Central memory CD8-positive, alpha-beta T cell (primary cell): ENCODE measurements around the gene SPAAR.
A peak's percentile ranks its signal among the peaks of the same experiment; 100 is the strongest.
"Not testable (repeated sequence)": the region's sequence is repeated elsewhere in the genome, so short reads cannot be mapped to it uniquely, and the experiment has no call there.

Source experiments
- ATAC-seq: fragments of 150-1000 bp; cut with Tn5 transposase; replicated peaks from 2 replicates; pipeline ENCODE4 v1.10.0; 2022; ENCODE audit warnings: mild to moderate bottlenecking, moderate FRiP score, moderate number of reproducible peaks; ENCODE audit not compliant: poor library complexity, severe bottlenecking; ENCODE audit errors: extremely low read depth
- DNase-seq, 2 donors: peaks; one replicate each; pipeline ENCODE4 v3.0.0; 2021; ENCODE audit warnings: low spot score in 2 of 2
- H3K27ac Mint-ChIP-seq: one replicate; pipeline ENCODE4 v1.8.0; 2022; ENCODE audit warnings: low read depth, mild to moderate bottlenecking, moderate library complexity, mixed read lengths
- H3K27me3 Mint-ChIP-seq: one replicate; pipeline ENCODE4 v1.8.0; 2022; ENCODE audit warnings: mixed read lengths
- H3K36me3 Mint-ChIP-seq: one replicate; pipeline ENCODE4 v1.8.0; 2022; ENCODE audit warnings: mild to moderate bottlenecking, moderate library complexity, mixed read lengths; ENCODE audit not compliant: insufficient read depth
- H3K4me1 Mint-ChIP-seq: one replicate; pipeline ENCODE4 v1.8.0; 2022; ENCODE audit warnings: mixed read lengths
- H3K4me3 Mint-ChIP-seq: one replicate; pipeline ENCODE4 v1.8.0; 2022; ENCODE audit warnings: mild to moderate bottlenecking, moderate library complexity, mixed read lengths
- H3K9me3 Mint-ChIP-seq: one replicate; pipeline ENCODE4 v1.8.0; 2022; ENCODE audit warnings: mixed read lengths

Gene SPAAR

DNA sequence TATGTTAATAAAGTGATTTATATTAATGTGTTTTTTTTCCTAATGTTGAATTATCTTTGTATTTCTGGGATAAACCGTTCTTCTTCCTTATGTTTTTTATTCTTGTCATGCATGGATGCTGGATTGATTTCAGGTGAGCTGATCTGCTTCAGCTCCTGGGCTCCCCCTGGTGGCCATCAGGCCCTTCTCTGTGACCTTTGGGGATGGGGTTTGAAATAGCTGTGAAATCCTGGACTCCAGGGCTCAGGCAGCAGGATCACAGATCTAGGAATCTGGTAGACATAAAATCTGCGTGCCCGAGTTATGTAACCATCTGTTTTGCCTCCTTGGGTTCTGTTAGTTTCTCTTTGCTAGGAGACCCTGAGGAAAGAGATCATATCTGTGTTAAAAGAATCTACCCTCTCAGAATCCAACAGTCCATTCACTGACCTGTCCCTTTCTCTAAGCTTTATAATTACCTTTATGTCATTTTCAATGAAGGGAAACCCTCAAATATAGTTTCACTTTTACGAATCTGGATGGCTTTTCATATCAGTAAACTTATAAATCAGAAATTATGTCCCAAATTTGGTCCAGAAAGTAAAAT, 26.9 kb upstream of the SPAAR start:
- H3K9me3 Mint-ChIP-seq: peaks cover 2% of the 10 kb centered on the region
- DNase-seq (peak; percentile 61 to 74), ATAC-seq (no peak)
- H3K36me3 Mint-ChIP-seq: no peaks in the 10 kb centered on the region
- H3K27ac Mint-ChIP-seq: no peak overlapping the region
- H3K4me3 Mint-ChIP-seq: no peak overlapping the region
- peaks cover 27% of the 10 kb centered on the region for H3K27me3 Mint-ChIP-seq
- no peaks in the 10 kb centered on the region for H3K4me1 Mint-ChIP-seq

GRCh38 chr9:35882996-35883395, 26.3 kb upstream of the SPAAR start:
- Mint-ChIP-seq H3K4me1 (no peaks in the 10 kb centered on the region), H3K9me3 (no peaks in the 10 kb centered on the region), H3K36me3 (no peaks in the 10 kb centered on the region), H3K4me3 (no peak overlapping the region), H3K27ac (no peak overlapping the region), H3K27me3 (peaks cover 21% of the 10 kb centered on the region)
- ATAC-seq (no peak), DNase-seq (no peak)

DNA sequence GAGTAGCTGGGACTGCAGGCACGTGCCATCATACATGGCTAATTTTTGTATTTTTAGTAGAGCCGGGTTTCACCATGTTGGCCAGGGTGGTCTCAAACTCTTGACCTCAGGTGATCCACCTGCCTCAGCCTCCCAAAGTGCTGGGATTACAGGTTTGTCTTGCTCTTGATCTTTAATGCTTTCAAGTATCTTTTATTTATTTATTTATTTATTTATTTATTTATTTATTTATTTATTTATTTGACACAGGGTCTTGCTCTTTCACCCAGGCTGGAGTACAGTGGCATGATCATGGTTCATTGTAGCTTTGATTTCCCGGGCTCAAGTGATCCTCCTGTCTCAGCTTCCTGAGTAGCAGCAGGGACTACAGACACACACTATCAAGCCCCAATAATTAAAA, 24.4 kb upstream of the SPAAR start:
- H3K9me3 Mint-ChIP-seq, DNase-seq, ATAC-seq, H3K27ac Mint-ChIP-seq, H3K36me3 Mint-ChIP-seq, H3K4me1 Mint-ChIP-seq, H3K4me3 Mint-ChIP-seq: not testable (repeated sequence)
- H3K27me3 Mint-ChIP-seq: peaks cover 18% of the 10 kb centered on the region

DNA sequence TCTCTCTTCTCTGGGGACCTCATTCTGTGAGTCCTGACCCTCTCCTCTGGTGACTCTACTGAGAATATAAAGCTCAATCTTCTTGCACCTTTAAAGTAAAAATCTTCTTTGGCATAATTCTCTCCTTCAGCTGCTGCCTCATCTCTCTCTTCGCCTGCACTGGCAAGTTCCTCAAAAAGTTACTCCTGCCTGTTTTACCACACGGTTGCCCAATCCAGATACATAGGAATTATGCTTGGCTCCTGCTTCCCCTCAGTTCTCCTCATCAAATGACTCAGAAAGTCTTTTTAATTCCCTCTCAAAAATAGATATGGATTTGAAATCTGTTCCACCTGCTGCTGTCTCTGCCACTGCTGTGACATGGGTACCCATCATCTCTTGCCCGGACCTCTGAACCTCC, 17.6 kb upstream of the SPAAR start:
- Mint-ChIP-seq H3K36me3 (no peaks in the 10 kb centered on the region), H3K4me1 (no peaks in the 10 kb centered on the region), H3K4me3 (no peak overlapping the region), H3K27ac (no peak overlapping the region), H3K27me3 (peaks cover 59% of the 10 kb centered on the region), H3K9me3 (no peaks in the 10 kb centered on the region)
- no peak for ATAC-seq
- no peak for DNase-seq

GRCh38 chr9:35892051-35892450, 17.2 kb upstream of the SPAAR start:
- no peaks in the 10 kb centered on the region for H3K4me1 Mint-ChIP-seq
- H3K27me3 Mint-ChIP-seq: peaks cover 60% of the 10 kb centered on the region
- DNase-seq: no peak
- no peak overlapping the region for H3K27ac Mint-ChIP-seq
- no peaks in the 10 kb centered on the region for H3K36me3 Mint-ChIP-seq
- no peak for ATAC-seq
- no peak overlapping the region for H3K4me3 Mint-ChIP-seq
- H3K9me3 Mint-ChIP-seq: no peaks in the 10 kb centered on the region

DNA sequence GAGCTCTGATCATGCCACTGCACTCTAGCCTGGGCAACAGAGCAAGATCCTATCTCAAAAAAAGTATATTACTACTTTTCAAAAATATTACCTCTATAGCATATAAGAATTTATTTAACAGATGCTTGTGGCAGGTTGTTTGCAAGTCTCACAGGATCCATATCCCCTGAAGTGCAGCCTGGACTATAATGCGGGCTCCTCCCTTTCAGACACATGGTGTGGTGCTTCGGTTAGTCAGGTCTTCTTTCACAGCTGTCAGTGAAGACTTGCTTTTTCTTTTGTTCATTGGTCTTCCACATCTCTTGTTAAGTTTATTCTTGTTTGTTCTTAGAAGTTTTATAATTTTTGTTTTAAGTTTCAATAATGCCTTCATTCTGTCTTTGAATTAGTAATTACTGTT, 12.7 kb upstream of the SPAAR start:
- H3K36me3 Mint-ChIP-seq: no peaks in the 10 kb centered on the region
- no peaks in the 10 kb centered on the region for H3K4me1 Mint-ChIP-seq
- H3K27ac Mint-ChIP-seq: no peak overlapping the region
- peaks cover 57% of the 10 kb centered on the region for H3K27me3 Mint-ChIP-seq
- no peaks in the 10 kb centered on the region for H3K9me3 Mint-ChIP-seq
- no peak for DNase-seq
- H3K4me3 Mint-ChIP-seq: no peak overlapping the region
- no peak for ATAC-seq

DNA sequence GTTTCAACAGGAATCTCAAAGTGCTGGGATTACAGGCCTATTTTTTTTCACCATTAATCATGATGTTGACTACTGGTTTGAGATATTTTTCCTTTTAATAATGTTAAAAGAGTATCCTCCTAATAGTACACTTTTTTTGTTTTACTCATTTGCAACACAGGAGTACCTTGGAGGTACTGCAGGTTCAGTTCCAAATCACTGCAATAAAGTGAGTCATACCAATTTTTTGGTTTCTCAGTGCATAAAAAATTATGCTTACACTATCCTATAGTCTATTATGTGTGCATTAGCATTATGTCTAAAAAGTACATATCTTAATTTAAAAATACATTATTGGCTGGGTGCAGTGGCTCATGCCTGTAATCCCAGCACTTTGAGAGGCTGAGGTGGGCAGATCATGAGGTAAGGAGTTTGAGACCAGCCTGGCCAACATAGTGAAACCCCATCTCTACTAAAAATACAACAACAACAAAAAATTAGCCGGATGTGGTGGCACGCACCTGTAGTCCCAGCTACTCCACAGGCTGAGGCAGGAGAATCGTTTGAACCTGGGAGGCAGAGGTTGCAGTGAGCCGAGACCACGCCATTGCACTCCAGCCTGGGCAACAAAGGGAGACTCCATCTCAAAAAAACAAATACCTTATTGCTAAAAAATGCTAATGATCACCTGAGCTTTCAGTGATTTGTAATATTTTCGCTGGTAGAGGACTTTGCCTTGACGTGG, 11.8 kb upstream of the SPAAR start:
- not testable (repeated sequence) for H3K4me3 Mint-ChIP-seq, H3K27ac Mint-ChIP-seq, H3K36me3 Mint-ChIP-seq, H3K9me3 Mint-ChIP-seq, H3K4me1 Mint-ChIP-seq, ATAC-seq, DNase-seq
- H3K27me3 Mint-ChIP-seq: peaks cover 56% of the 10 kb centered on the region

- no peak overlapping the region for H3K27ac Mint-ChIP-seq
- H3K27me3 Mint-ChIP-seq: peaks cover 53% of the 10 kb centered on the region
- ATAC-seq (no peak), DNase-seq (no peak)
- H3K36me3 Mint-ChIP-seq: no peaks in the 10 kb centered on the region
- no peaks in the 10 kb centered on the region for H3K9me3 Mint-ChIP-seq
- H3K4me1 Mint-ChIP-seq: no peaks in the 10 kb centered on the region
- no peak overlapping the region for H3K4me3 Mint-ChIP-seq
These were observed 11.0 kb upstream of the SPAAR start for GRCh38 chr9:35898337-35898736.

- ATAC-seq: no peak
These were observed 10.3 kb upstream of the SPAAR start for GRCh38 chr9:35899021-35899420.

DNA sequence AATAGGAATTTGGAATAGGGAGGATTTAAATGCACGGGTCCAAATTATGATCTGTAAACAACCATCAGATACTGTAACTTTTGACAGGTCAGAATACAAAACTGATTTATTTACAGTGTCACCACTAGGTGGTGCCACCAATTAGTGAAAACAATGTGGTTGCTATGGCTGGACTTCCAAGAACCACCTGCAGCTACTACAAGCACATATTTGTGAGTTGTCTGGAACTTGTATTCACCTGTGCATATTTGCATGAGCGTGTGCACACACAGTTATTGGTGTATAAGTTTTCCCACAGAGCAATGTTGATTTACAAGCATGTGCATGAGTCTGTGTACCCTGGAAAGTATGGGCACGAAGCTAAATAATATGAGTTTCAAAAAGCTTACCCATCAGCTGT, 6.2 kb upstream of the SPAAR start:
- no peak for DNase-seq
- H3K27ac Mint-ChIP-seq: no peak overlapping the region
- peaks cover 22% of the 10 kb centered on the region for H3K27me3 Mint-ChIP-seq
- H3K9me3 Mint-ChIP-seq: no peaks in the 10 kb centered on the region
- no peak for ATAC-seq
- no peak overlapping the region for H3K4me3 Mint-ChIP-seq
- H3K36me3 Mint-ChIP-seq: no peaks in the 10 kb centered on the region
- no peaks in the 10 kb centered on the region for H3K4me1 Mint-ChIP-seq

More at GRCh38 chr9:35899021-35899420, 10.3 kb upstream of the SPAAR start:
- Mint-ChIP-seq H3K27ac (no peak overlapping the region), H3K9me3 (no peaks in the 10 kb centered on the region), H3K4me3 (no peak overlapping the region), H3K27me3 (peaks cover 46% of the 10 kb centered on the region), H3K4me1 (no peaks in the 10 kb centered on the region), H3K36me3 (no peaks in the 10 kb centered on the region)
- DNase-seq: no peak

- H3K27me3 Mint-ChIP-seq: peaks cover 22% of the 10 kb centered on the region
- H3K4me1 Mint-ChIP-seq: no peaks in the 10 kb centered on the region
- ATAC-seq (no peak), DNase-seq (no peak)
- no peak overlapping the region for H3K27ac Mint-ChIP-seq
- no peak overlapping the region for H3K4me3 Mint-ChIP-seq
- H3K9me3 Mint-ChIP-seq: no peaks in the 10 kb centered on the region
- H3K36me3 Mint-ChIP-seq: no peaks in the 10 kb centered on the region
These were observed 5.0 kb upstream of the SPAAR start for GRCh38 chr9:35904338-35904737.

DNA sequence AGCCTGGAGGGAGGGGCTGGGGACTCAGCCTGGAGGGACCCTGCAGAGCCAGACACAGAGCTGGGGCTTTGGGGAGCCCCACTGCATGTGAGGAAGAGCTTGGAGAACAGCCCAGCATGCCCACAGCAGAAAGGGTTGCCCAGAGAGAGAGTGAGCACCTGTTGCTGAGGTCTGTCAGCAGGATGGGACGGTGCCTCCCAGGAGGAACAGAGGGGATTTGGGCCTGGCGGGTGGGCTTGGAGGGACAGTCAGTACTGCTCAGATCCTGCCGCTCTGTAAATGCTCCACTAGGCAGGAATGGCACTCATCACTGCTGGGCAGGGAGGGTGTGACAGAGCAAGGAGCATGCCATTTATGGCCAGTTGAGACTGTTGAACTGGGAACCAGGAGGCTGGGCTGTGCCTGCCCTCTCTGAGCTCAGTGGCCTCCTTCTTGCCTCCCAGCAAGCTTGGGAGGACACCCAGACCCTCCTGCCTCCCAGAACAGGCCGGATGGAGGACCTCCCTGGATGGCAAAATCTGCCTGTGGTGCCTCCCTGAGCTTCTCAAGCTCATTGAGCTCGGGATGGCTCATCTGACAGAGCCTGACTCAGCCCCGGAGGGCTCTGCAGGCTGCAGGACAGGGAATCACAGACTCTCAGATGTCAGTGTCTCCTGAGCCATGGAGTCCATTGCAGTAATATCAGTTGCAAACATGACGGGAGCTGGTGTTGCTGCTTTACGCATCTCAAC, 4.1 kb upstream of the SPAAR start:
- H3K27me3 Mint-ChIP-seq: peaks cover 22% of the 10 kb centered on the region
- DNase-seq (no peak), ATAC-seq (no peak)
- no peaks in the 10 kb centered on the region for H3K4me1 Mint-ChIP-seq
- no peaks in the 10 kb centered on the region for H3K9me3 Mint-ChIP-seq
- H3K36me3 Mint-ChIP-seq: no peaks in the 10 kb centered on the region
- no peak overlapping the region for H3K4me3 Mint-ChIP-seq
- no peak overlapping the region for H3K27ac Mint-ChIP-seq
